Measurements from ENCODE around the gene TRIP13.
"Not testable (repeated sequence)": the region's sequence is repeated elsewhere in the genome, so short reads cannot be mapped to it uniquely, and the experiment has no call there.

TRIP13 gene

GRCh38 chr5:918717-919116, 26.0 kb downstream of the TRIP13 start:
- not testable (repeated sequence) for DNase-seq (ENCODE audit: low read depth, low spot score)

GRCh38 chr5:919356-920000, 26.8 kb downstream of the TRIP13 start:
- DNase-seq (ENCODE audit: low read depth, low spot score) = no peak

GRCh38 chr5:920321-920720, 27.6 kb downstream of the TRIP13 start:
- DNase-seq (ENCODE audit: low read depth, low spot score) = no peak

- no peak for DNase-seq (ENCODE audit: low read depth, low spot score)
Observed at GRCh38 chr5:921456-922435, 29.1 kb downstream of the TRIP13 start.

- DNase-seq (ENCODE audit: low read depth, low spot score) = no peak
Observed at GRCh38 chr5:922436-923280, 30.0 kb downstream of the TRIP13 start.

GRCh38 chr5:923281-923873, 30.7 kb downstream of the TRIP13 start:
- peak; percentile 18 for DNase-seq (ENCODE audit: low read depth, low spot score)

- DNase-seq (ENCODE audit: low read depth, low spot score) = no peak
Observed at GRCh38 chr5:926417-927171, 33.9 kb downstream of the TRIP13 start.

- DNase-seq (ENCODE audit: low read depth, low spot score) = no peak
Observed at GRCh38 chr5:927172-928015, 34.7 kb downstream of the TRIP13 start.

- not testable (repeated sequence) for DNase-seq (ENCODE audit: low read depth, low spot score)
Observed at GRCh38 chr5:929182-929581, 36.5 kb downstream of the TRIP13 start.

GRCh38 chr5:929596-929995, 36.9 kb downstream of the TRIP13 start:
- no peak for DNase-seq (ENCODE audit: low read depth, low spot score)

- no peak for DNase-seq (ENCODE audit: low read depth, low spot score)
Observed at GRCh38 chr5:930866-931265, 38.2 kb downstream of the TRIP13 start.

GRCh38 chr5:931570-932145, 39.0 kb downstream of the TRIP13 start:
- DNase-seq (ENCODE audit: low read depth, low spot score) = no peak

GRCh38 chr5:932151-932627, 39.5 kb downstream of the TRIP13 start:
- DNase-seq (ENCODE audit: low read depth, low spot score) = no peak

GRCh38 chr5:932628-933250, 40.1 kb downstream of the TRIP13 start:
- no peak for DNase-seq (ENCODE audit: low read depth, low spot score)

GRCh38 chr5:933251-933861, 40.7 kb downstream of the TRIP13 start:
- DNase-seq (ENCODE audit: low read depth, low spot score) = no peak

GRCh38 chr5:933951-934350, 41.3 kb downstream of the TRIP13 start:
- not testable (repeated sequence) for DNase-seq (ENCODE audit: low read depth, low spot score)

GRCh38 chr5:934381-934967, 41.8 kb downstream of the TRIP13 start:
- DNase-seq (ENCODE audit: low read depth, low spot score) = not testable (repeated sequence)

- no peak for DNase-seq (ENCODE audit: low read depth, low spot score)
Observed at GRCh38 chr5:935510-936084, 42.9 kb downstream of the TRIP13 start.
